GM12878 (cell line): ENCODE measurements around the gene NOP10. TPM values are rescaled to one million over a fixed set of nuclear protein-coding genes. Genes with fewer than 3 reads are reported as not detected.
A peak's percentile ranks its signal among the peaks of the same experiment; 100 is the strongest.

ENCODE experiments used
- ATAC-seq: fragments of 200-7000 bp; cut with Tn5 transposase; 3 replicates; pipeline ENCODE4 v1.9.1; 2020; ENCODE audit warnings: mild to moderate bottlenecking, moderate library complexity
- BruUV-seq: library from RNA; stranded (reverse); fragments of 400-500 nt; replicated peaks from 2 replicates; lab custom pipeline; 2021; lab: Mats Ljungman, UMichigan
- CTCF ChIA-PET: fragments of 300-600 bp; sonication (Branson Sonifier 250); formaldehyde crosslinking; extraction: SDS; loops from one replicate; lab custom pipeline; 2021; ENCODE audit warnings: inconsistent platforms; lab: Yijun Ruan, JAX
- POLR2A ChIA-PET: fragments of 350-600 bp; formaldehyde crosslinking; extraction: SDS; loops from one replicate; lab custom pipeline; 2021; ENCODE audit warnings: inconsistent platforms; lab: Charles Lee
- RAD21 ChIA-PET: fragments of 300-600 bp; sonication (Branson Sonifier 250); formaldehyde crosslinking; loops from one replicate; lab custom pipeline; 2023; ENCODE audit warnings: antibody characterized with exemption; ENCODE audit not compliant: unreplicated experiment; lab: Charles Lee
- SMC1A ChIA-PET: fragments of 300-600 bp; sonication (Branson Sonifier 250); formaldehyde crosslinking; loops from one replicate; lab custom pipeline; 2023; ENCODE audit not compliant: unreplicated experiment, uncharacterized antibody; lab: Charles Lee
- DNase-seq: peaks from one replicate; pipeline ENCODE4 v3.0.0-alpha.2; 2011; ENCODE audit warnings: low read depth, low spot score
- FAIRE-seq: peaks from 3 replicates; lab custom pipeline; 2011; peaks lifted over from hg19 to GRCh38; lab: Jason Lieb, UNC
- H2AFZ ChIP-seq: 2 replicates; pipeline ENCODE4 v1.6.0; 2011; ENCODE audit warnings: low read depth, low read length, control low read depth; ENCODE audit not compliant: control insufficient read depth
- H3K27ac ChIP-seq: 2 replicates; pipeline ENCODE4 v1.5.1; 2011; ENCODE audit warnings: control low read depth; ENCODE audit not compliant: control insufficient read depth, insufficient read depth
- H3K27me3 ChIP-seq, 2 experiments: replicated peaks in 1 of 2; 2 replicates each; pipeline versions ENCODE4 v1.6.0 to v1.6.1; 2011; ENCODE audit warnings: low read length in 1 of 2; ENCODE audit not compliant: control insufficient read depth in 2 of 2, insufficient read depth in 2 of 2
- H3K36me3 ChIP-seq, 2 experiments: 2 replicates each; pipeline ENCODE4 v1.5.1; 2011; ENCODE audit warnings: low read length in 1 of 2; ENCODE audit not compliant: control insufficient read depth in 2 of 2, insufficient read depth in 2 of 2
- H3K4me1 ChIP-seq: 2 replicates; pipeline ENCODE4 v1.6.1; 2011; ENCODE audit warnings: mild to moderate bottlenecking, low read length, moderate library complexity, mixed read lengths; ENCODE audit not compliant: control insufficient read depth, insufficient read depth
- H3K4me2 ChIP-seq: 2 replicates; pipeline ENCODE4 v1.6.0; 2011; ENCODE audit warnings: control low read depth; ENCODE audit not compliant: control insufficient read depth, insufficient read depth
- H3K4me3 ChIP-seq: fragments of 200-600 bp; sonication (generic); 2 replicates; pipeline ENCODE4 v1.5.1; 2016
- H3K79me2 ChIP-seq: 2 replicates; pipeline ENCODE4 v1.6.0; 2011; ENCODE audit warnings: low read length; ENCODE audit not compliant: control insufficient read depth, insufficient read depth
- H3K9ac ChIP-seq: 2 replicates; pipeline ENCODE4 v1.8.0; 2011; ENCODE audit warnings: low read length, control low read depth, mixed read lengths; ENCODE audit not compliant: control insufficient read depth, insufficient read depth
- H3K9me3 ChIP-seq: replicated peaks from 3 replicates; pipeline ENCODE4 v1.5.1; 2011; ENCODE audit warnings: mild to moderate bottlenecking, low read length; ENCODE audit not compliant: control insufficient read depth, insufficient read depth
- H4K20me1 ChIP-seq: 2 replicates; pipeline ENCODE4 v1.6.0; 2011; ENCODE audit not compliant: control insufficient read depth, insufficient read depth
- ASH2L ChIP-seq: fragments of 300-600, 200-600 bp; sonication (generic); IDR thresholded peaks from 2 replicates; pipeline ENCODE4 v1.6.1; 2017; ENCODE audit warnings: low read depth, mild to moderate bottlenecking, borderline replicate concordance
- ATF7 ChIP-seq: fragments of 450-650 bp; IDR thresholded peaks from 2 replicates; pipeline ENCODE4 v1.6.1; 2016; ENCODE audit warnings: low read depth, mild to moderate bottlenecking
- CREB1 ChIP-seq: IDR thresholded peaks from 2 replicates; pipeline ENCODE4 v1.6.1; 2012; ENCODE audit warnings: low read depth, mild to moderate bottlenecking, inconsistent platforms
- CREM ChIP-seq: IDR thresholded peaks from 2 replicates; pipeline ENCODE4 v1.6.1; 2014; ENCODE audit warnings: antibody characterized with exemption, low read depth
- ESRRA ChIP-seq: IDR thresholded peaks from 2 replicates; pipeline ENCODE4 v1.6.1; 2012; ENCODE audit warnings: mild to moderate bottlenecking, low read length, improper control_type of control experiment
- GABPA ChIP-seq: IDR thresholded peaks from 2 replicates; pipeline ENCODE4 v1.6.1; 2014; ENCODE audit warnings: antibody characterized with exemption, low read depth, mild to moderate bottlenecking, inconsistent platforms
- GATAD2B ChIP-seq: fragments of 450-650 bp; conservative IDR thresholded peaks from 2 replicates; pipeline ENCODE4 v1.6.1; 2017; ENCODE audit warnings: low read depth, mild to moderate bottlenecking, moderate library complexity
- JUNB ChIP-seq: IDR thresholded peaks from 2 replicates; pipeline ENCODE4 v1.6.1; 2016; ENCODE audit warnings: antibody characterized with exemption, mild to moderate bottlenecking
- MEF2A ChIP-seq: IDR thresholded peaks from 2 replicates; pipeline ENCODE4 v1.6.1; 2011; ENCODE audit warnings: low read depth, mild to moderate bottlenecking, low read length, moderate library complexity; ENCODE audit not compliant: insufficient read depth
- MEF2B ChIP-seq: fragments of 450-650 bp; IDR thresholded peaks from 2 replicates; pipeline ENCODE4 v1.6.1; 2018; ENCODE audit warnings: mild to moderate bottlenecking, moderate library complexity; ENCODE audit not compliant: partially characterized antibody, poor library complexity, severe bottlenecking
- MTA2 ChIP-seq: fragments of 450-650 bp; IDR thresholded peaks from 2 replicates; pipeline ENCODE4 v1.6.1; 2016; ENCODE audit warnings: low read depth, mild to moderate bottlenecking, moderate library complexity
- MTA3 ChIP-seq: IDR thresholded peaks from 2 replicates; pipeline ENCODE4 v1.6.1; 2012; ENCODE audit warnings: low read length, inconsistent platforms, borderline replicate concordance
- NFIC ChIP-seq: IDR thresholded peaks from 2 replicates; pipeline ENCODE4 v1.6.1; 2012; ENCODE audit warnings: low read depth, mild to moderate bottlenecking, inconsistent platforms, low read length, moderate library complexity
- NFYB ChIP-seq: IDR thresholded peaks from 2 replicates; pipeline ENCODE4 v1.6.1; 2011; ENCODE audit warnings: low read depth, mild to moderate bottlenecking, low read length, improper control_type of control experiment, moderate library complexity; ENCODE audit not compliant: insufficient read depth
- PAX8 ChIP-seq: fragments of 450-650 bp; IDR thresholded peaks from 2 replicates; pipeline ENCODE4 v1.6.1; 2017; ENCODE audit warnings: mild to moderate bottlenecking, moderate library complexity
- POLR2AphosphoS2 ChIP-seq: IDR thresholded peaks from 2 replicates; pipeline ENCODE4 v1.6.1; 2011; ENCODE audit warnings: low read depth, mild to moderate bottlenecking, low read length, improper control_type of control experiment, moderate library complexity
- RB1 ChIP-seq: fragments of 450-650 bp; formaldehyde crosslinking; IDR thresholded peaks from 2 replicates; pipeline ENCODE4 v1.6.1; 2017; ENCODE audit warnings: mild to moderate bottlenecking, borderline replicate concordance
- RUNX3 ChIP-seq: IDR thresholded peaks from 2 replicates; pipeline ENCODE4 v1.6.1; 2012; ENCODE audit warnings: low read length, inconsistent platforms
- SREBF1 ChIP-seq: IDR thresholded peaks from 2 replicates; pipeline ENCODE4 v1.6.1; 2012; ENCODE audit warnings: mild to moderate bottlenecking, low read length
- SRF ChIP-seq, 2 experiments: IDR thresholded peaks; 2 replicates each; pipeline ENCODE4 v1.6.1; 2011; ENCODE audit warnings: low read depth in 2 of 2, low read length in 2 of 2, mild to moderate bottlenecking in 1 of 2, moderate library complexity in 1 of 2
- ZNF384 ChIP-seq: IDR thresholded peaks from 2 replicates; pipeline ENCODE4 v1.6.1; 2012; ENCODE audit warnings: low read depth, mild to moderate bottlenecking, low read length, improper control_type of control experiment, borderline replicate concordance
- WGBS: methylation state at CpG from one replicate; pipeline ENCODE4 v1.1.6; 2016; ENCODE audit warnings: low lambda C conversion rate; ENCODE audit not compliant: insufficient replicate concordance, insufficient coverage; ENCODE audit errors: missing lambda C conversion rate; 5-methylcytosine and 5-hydroxymethylcytosine counted together
- in situ Hi-C: fragments of 300-500 bp; cut with MboI; formaldehyde crosslinking; loops from 9 replicates; pipeline ENCODE4 v1.14.3; 2018; ENCODE audit warnings: mixed read lengths
- intact Hi-C: fragments of 100-400 bp; cut with micrococcal nuclease; formaldehyde crosslinking; loops from one replicate; pipeline ENCODE4 v1.14.2; 2022; ENCODE audit not compliant: unreplicated experiment
- polyA plus RNA-seq, 11 experiments: library from polyadenylated mRNA; depleted of rRNA in 4 of 11; unstranded in 6 of 11; stranded (reverse) in 5 of 11; fragments of >200 nt; fragmentation: Nextera tagmentation in 4 of 11; fragmentation: Illumina TruSeq in 1 of 11; extraction: Ambion mirVana in 4 of 11; extraction: Trizol in 1 of 11; gene quantifications; 1 replicate in 1 of 11; 2 replicates in 10 of 11; pipeline versions ENCODE4 v1.2.1 to v1.2.3, GENCODE V29; 2011 to 2016; ENCODE audit warnings: inconsistent platforms in 2 of 11, missing spikeins in 2 of 11, low read depth in 1 of 11
- total RNA-seq, 4 experiments: library from RNA; depleted of rRNA in 3 of 4; stranded (reverse); fragments of >200 nt in 3 of 4; fragmentation: Illumina TruSeq in 1 of 4; extraction: Trizol in 1 of 4; gene quantifications; 2 replicates each; pipeline versions ENCODE4 v1.2.1 to v1.2.3, GENCODE V29; 2013 to 2021
- TF ChIP-seq, protein P1 (sequence below): IDR thresholded peaks from 2 replicates; pipeline ENCODE4 v1.6.1; 2012; ENCODE audit warnings: low read length, inconsistent platforms

NOP10 gene
- total and polyA plus RNA-seq, 10 of the 15 experiments (the other 5 are each of a cell fraction or from before 2014, with no cell fraction given): 225 to 1,778 (median 537) TPM

DNA sequence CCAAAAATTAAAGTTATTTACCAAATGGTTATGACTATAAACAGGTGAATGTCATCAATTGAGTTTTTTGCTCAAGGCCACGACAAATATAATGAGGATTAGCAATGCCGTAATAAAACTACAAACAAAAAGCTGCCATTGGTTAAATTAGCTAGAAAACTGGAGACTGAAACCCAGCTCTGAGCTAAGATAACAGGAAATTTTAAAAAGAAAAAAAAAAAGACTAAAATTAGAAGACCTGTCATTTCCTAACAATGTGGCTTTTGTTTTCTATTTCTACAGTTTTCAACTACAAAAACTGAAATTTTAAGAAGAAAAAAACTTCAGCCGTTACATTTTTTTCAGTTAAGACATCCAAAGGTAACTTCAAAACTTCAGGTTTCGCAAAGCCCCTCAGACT, 15.0 kb downstream of the NOP10 start:
- RAD21 ChIA-PET: interaction anchor here (0.7 to 6.6 kb wide), 11 partner anchors 10 to 260 kb away, joined by 3 to 57 read pairs (median 4); partner anchors contain the start of genes LPCAT4, NOP10, NUTM1 and SLC12A6
- Histone ChIP-seq H2AFZ (no peak overlapping the region), H3K9me3 (no peaks in the 10 kb centered on the region), H3K4me2 (peak overlapping the region; percentile 73), H3K4me1 (peaks cover 36% of the 10 kb centered on the region), H3K4me3 (peak overlapping the region; percentile 62; the same call in 1 of the 2 replicates), H3K9ac (peak overlapping the region; percentile 14), H4K20me1 (no peaks in the 10 kb centered on the region), H3K79me2 (peaks cover 92% of the 10 kb centered on the region), H3K27me3 (no peaks in the 10 kb centered on the region), H3K27ac (peak overlapping the region; percentile 90), H3K36me3 (no peaks in the 10 kb centered on the region)
- in situ Hi-C loops: no loop called here
- WGBS: under 1% methylated on average over 4 of the region's 4 CpGs
- SMC1A ChIA-PET: interaction anchor here (0.6 to 6.8 kb wide), 15 partner anchors 9 to 253 kb away, joined by 3 to 107 read pairs (median 5); partner anchors contain the start of genes KATNBL1, LPCAT4, NOP10 and NUTM1
- CTCF ChIA-PET: interaction anchor here (0.9 to 3.9 kb wide), 9 partner anchors 10 to 86 kb away, joined by 3 to 31 read pairs (median 9); partner anchors contain the start of genes LPCAT4, NOP10, NUTM1 and SLC12A6
- ATAC-seq (peak; percentile 12; the same call in 2 of the 3 replicates), FAIRE-seq (no peak), DNase-seq (no peak)
- TF ChIP-seq MTA3: no peak
- TF ChIP-seq GABPA: 0 out of 2 replicates have a peak, but pooled peaks have one; percentile 10
- no peak for TF ChIP-seq ESRRA
- TF ChIP-seq GATAD2B: no peak
- peak; percentile 14; the same call in 1 of the 2 replicates for TF ChIP-seq CREM
- no peak for TF ChIP-seq SREBF1
- peak; percentile 67; the same call in 1 of the 2 replicates for TF ChIP-seq NFYB
- TF ChIP-seq JUNB: peak; percentile 52; the same call in 1 of the 2 replicates
- peak; percentile 50; the same call in 1 of the 2 replicates for TF ChIP-seq RUNX3
- no peak for TF ChIP-seq SRF (IDR thresholded peaks at IDR 0.05; ENCODE audit: low read depth in 2 of 2, low read length in 2 of 2)
- peak; percentile 22 for TF ChIP-seq MEF2B
- TF ChIP-seq NFIC: peak; percentile 61
- peak; percentile 93 for TF ChIP-seq MEF2A
- TF ChIP-seq RB1: no peak
- no peak for TF ChIP-seq POLR2AphosphoS2
- peak; percentile 56; the same call in 1 of the 2 replicates for TF ChIP-seq ATF7
- peak; percentile 85 for TF ChIP-seq ZNF384
- 0 out of 2 replicates have a peak, but pooled peaks have one; percentile 63 for TF ChIP-seq ASH2L
- TF ChIP-seq, protein P1, sequence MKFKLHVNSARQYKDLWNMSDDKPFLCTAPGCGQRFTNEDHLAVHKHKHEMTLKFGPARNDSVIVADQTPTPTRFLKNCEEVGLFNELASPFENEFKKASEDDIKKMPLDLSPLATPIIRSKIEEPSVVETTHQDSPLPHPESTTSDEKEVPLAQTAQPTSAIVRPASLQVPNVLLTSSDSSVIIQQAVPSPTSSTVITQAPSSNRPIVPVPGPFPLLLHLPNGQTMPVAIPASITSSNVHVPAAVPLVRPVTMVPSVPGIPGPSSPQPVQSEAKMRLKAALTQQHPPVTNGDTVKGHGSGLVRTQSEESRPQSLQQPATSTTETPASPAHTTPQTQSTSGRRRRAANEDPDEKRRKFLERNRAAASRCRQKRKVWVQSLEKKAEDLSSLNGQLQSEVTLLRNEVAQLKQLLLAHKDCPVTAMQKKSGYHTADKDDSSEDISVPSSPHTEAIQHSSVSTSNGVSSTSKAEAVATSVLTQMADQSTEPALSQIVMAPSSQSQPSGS: peak; percentile 28; the same call in 1 of the 2 replicates
- TF ChIP-seq CREB1: peak; percentile 72; the same call in 1 of the 2 replicates
- TF ChIP-seq MTA2: 0 out of 2 replicates have a peak, but pooled peaks have one; percentile 6
- peak; percentile 12; the same call in 1 of the 2 replicates for TF ChIP-seq PAX8
- no TSS peak for BruUV-seq
- POLR2A ChIA-PET: interaction anchor here (0.6 to 5.0 kb wide), 6 partner anchors 9 to 39 kb away, joined by 3 to 60 read pairs (median 12); partner anchors contain the start of genes LPCAT4, NOP10, NUTM1 and SLC12A6
- intact Hi-C loops: loop anchor here (5.0 kb wide), 1 partner anchor 39 kb away; the partner anchor contains the start of gene LPCAT4
